Astrocyte (in vitro differentiated cells and primary cell): Measurements from ENCODE around the gene USP48. TPM values are rescaled to one million over a fixed set of nuclear protein-coding genes. Genes with fewer than 3 reads are reported as not detected.
A peak's percentile ranks its signal among the peaks of the same experiment; 100 is the strongest.

Source experiments
- DNase-seq: peaks from one replicate; pipeline ENCODE4 v3.0.0-alpha.2; 2010; ENCODE audit warnings: low read depth
- FAIRE-seq: peaks from 2 replicates; lab custom pipeline; 2011; peaks lifted over from hg19 to GRCh38; lab: Jason Lieb, UNC
- H2AFZ ChIP-seq: 2 replicates; pipeline ENCODE4 v1.6.0; 2012; ENCODE audit warnings: low read depth, low read length, inconsistent platforms
- H3K27ac ChIP-seq: 2 replicates; pipeline ENCODE4 v1.5.1; 2011; ENCODE audit warnings: low read depth, low read length, inconsistent platforms
- H3K27me3 ChIP-seq: 2 replicates; pipeline ENCODE4 v1.6.0; 2011; ENCODE audit warnings: low read length, inconsistent platforms; ENCODE audit not compliant: insufficient read depth
- H3K36me3 ChIP-seq: 2 replicates; pipeline ENCODE4 v1.5.1; 2011; ENCODE audit warnings: low read length, inconsistent platforms; ENCODE audit not compliant: insufficient read depth
- H3K4me1 ChIP-seq: 2 replicates; pipeline ENCODE4 v1.5.1; 2011; ENCODE audit warnings: low read length, inconsistent platforms; ENCODE audit not compliant: insufficient read depth
- H3K4me2 ChIP-seq: 2 replicates; pipeline ENCODE4 v1.6.0; 2012; ENCODE audit warnings: low read length, inconsistent platforms
- H3K4me3 ChIP-seq: 2 replicates; pipeline ENCODE4 v1.5.1; 2011; ENCODE audit warnings: low read depth, mild to moderate bottlenecking, low read length, inconsistent platforms; ENCODE audit not compliant: insufficient read depth
- H3K79me2 ChIP-seq: 2 replicates; pipeline ENCODE4 v1.6.0; 2012; ENCODE audit warnings: mild to moderate bottlenecking, low read length, inconsistent platforms; ENCODE audit not compliant: insufficient read depth
- H3K9ac ChIP-seq: 2 replicates; pipeline ENCODE4 v1.6.0; 2012; ENCODE audit warnings: mild to moderate bottlenecking, low read length, inconsistent platforms
- H3K9me3 ChIP-seq: 2 replicates; pipeline ENCODE4 v1.5.1; 2012; ENCODE audit warnings: low read depth, mild to moderate bottlenecking, low read length, inconsistent platforms; ENCODE audit not compliant: insufficient read depth
- H4K20me1 ChIP-seq: 2 replicates; pipeline ENCODE4 v1.6.0; 2012; ENCODE audit warnings: low read length, inconsistent platforms; ENCODE audit not compliant: insufficient read depth
- H3K27ac Mint-ChIP-seq: one replicate; pipeline ENCODE4 v1.8.0; 2021; ENCODE audit warnings: mild to moderate bottlenecking, mixed read lengths; ENCODE audit not compliant: unreplicated experiment
- H3K27me3 Mint-ChIP-seq: one replicate; pipeline ENCODE4 v1.8.0; 2021; ENCODE audit warnings: low read depth, mixed read lengths; ENCODE audit not compliant: unreplicated experiment
- H3K36me3 Mint-ChIP-seq: one replicate; pipeline ENCODE4 v1.8.0; 2021; ENCODE audit warnings: low read depth, mixed read lengths; ENCODE audit not compliant: unreplicated experiment
- H3K4me1 Mint-ChIP-seq: one replicate; pipeline ENCODE4 v1.8.0; 2021; ENCODE audit warnings: low read depth, mixed read lengths; ENCODE audit not compliant: unreplicated experiment
- H3K4me3 Mint-ChIP-seq: one replicate; pipeline ENCODE4 v1.8.0; 2021; ENCODE audit warnings: mild to moderate bottlenecking, moderate library complexity, mixed read lengths; ENCODE audit not compliant: unreplicated experiment
- H3K9me3 Mint-ChIP-seq: one replicate; pipeline ENCODE4 v1.8.0; 2021; ENCODE audit warnings: mild to moderate bottlenecking, mixed read lengths; ENCODE audit not compliant: unreplicated experiment
- EZH2 ChIP-seq: IDR thresholded peaks from 2 replicates; pipeline ENCODE4 v1.6.1; 2012; ENCODE audit warnings: mild to moderate bottlenecking, low read length, inconsistent platforms; ENCODE audit not compliant: insufficient read depth
- total RNA-seq: library from RNA; stranded (reverse); gene quantifications from 2 replicates; pipeline ENCODE4 v1.2.1, GENCODE V29; 2021
- TF ChIP-seq, protein P1 (sequence below): IDR thresholded peaks from 2 replicates; pipeline ENCODE4 v1.5.1; 2011; ENCODE audit warnings: low read depth, mild to moderate bottlenecking, inconsistent platforms, low read length, moderate library complexity; ENCODE audit not compliant: insufficient read depth

USP48 gene
- total RNA-seq, 1 donor from 2014 or later: 85.7 TPM

DNA sequence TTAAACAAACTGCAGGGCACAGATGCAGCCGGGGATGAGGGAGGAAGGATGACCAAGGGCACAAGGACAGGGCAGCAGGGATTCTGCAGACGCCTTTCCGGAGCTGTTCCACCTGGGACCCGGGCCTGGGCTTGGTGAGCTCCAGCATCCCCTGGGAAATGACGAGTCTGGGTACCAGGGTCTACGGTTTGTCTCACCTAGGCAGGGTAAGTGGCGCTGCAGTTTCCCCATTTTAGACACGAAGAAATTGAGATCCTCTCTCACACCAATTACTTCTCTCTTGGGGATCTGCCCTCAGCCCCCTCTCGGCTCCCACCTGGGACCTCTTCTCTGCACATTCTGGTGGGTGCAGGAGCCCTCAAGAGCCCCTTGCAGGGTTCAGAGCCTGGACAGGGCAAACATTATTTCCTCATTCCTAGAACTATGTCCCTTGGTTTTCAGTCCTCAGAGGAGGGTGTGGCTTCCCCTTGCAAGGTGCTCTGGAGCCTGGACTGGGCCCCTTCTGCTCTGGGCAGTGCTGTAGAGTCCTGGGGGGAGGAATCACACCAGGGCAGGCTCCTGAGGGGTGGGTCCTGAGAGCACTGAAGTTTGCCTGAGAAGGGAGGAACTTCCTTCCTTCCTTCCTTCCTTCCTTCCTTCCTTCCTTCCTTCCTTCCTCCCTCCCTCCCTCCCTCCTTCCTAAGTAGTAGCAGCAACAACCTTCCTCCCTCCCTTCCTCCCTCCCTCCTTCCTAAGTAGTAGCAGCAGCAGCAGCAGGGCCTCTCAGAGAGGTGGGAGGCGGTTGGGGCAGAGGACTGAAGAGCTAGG, 129.8 kb downstream of the USP48 start:
- Mint-ChIP-seq H3K27me3 (peaks cover 29% of the 10 kb centered on the region), H3K4me1 (peaks cover 7% of the 10 kb centered on the region), H3K4me3 (peak overlapping the region; percentile 60), H3K27ac (no peak overlapping the region), H3K36me3 (no peaks in the 10 kb centered on the region), H3K9me3 (no peaks in the 10 kb centered on the region)
- Histone ChIP-seq H3K27me3 (peaks cover 27% of the 10 kb centered on the region), H3K4me3 (no peak overlapping the region), H2AFZ (no peak overlapping the region), H3K4me1 (peaks cover 5% of the 10 kb centered on the region), H3K4me2 (no peak overlapping the region), H3K27ac (no peak overlapping the region), H3K36me3 (no peaks in the 10 kb centered on the region), H3K9me3 (no peaks in the 10 kb centered on the region), H3K9ac (no peak overlapping the region), H4K20me1 (peaks cover 4% of the 10 kb centered on the region), H3K79me2 (no peaks in the 10 kb centered on the region)
- FAIRE-seq (no peak), DNase-seq (no peak)
- TF ChIP-seq, protein P1, sequence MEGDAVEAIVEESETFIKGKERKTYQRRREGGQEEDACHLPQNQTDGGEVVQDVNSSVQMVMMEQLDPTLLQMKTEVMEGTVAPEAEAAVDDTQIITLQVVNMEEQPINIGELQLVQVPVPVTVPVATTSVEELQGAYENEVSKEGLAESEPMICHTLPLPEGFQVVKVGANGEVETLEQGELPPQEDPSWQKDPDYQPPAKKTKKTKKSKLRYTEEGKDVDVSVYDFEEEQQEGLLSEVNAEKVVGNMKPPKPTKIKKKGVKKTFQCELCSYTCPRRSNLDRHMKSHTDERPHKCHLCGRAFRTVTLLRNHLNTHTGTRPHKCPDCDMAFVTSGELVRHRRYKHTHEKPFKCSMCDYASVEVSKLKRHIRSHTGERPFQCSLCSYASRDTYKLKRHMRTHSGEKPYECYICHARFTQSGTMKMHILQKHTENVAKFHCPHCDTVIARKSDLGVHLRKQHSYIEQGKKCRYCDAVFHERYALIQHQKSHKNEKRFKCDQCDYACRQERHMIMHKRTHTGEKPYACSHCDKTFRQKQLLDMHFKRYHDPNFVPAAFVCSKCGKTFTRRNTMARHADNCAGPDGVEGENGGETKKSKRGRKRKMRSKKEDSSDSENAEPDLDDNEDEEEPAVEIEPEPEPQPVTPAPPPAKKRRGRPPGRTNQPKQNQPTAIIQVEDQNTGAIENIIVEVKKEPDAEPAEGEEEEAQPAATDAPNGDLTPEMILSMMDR: no peak
- TF ChIP-seq EZH2: no peak

DNA sequence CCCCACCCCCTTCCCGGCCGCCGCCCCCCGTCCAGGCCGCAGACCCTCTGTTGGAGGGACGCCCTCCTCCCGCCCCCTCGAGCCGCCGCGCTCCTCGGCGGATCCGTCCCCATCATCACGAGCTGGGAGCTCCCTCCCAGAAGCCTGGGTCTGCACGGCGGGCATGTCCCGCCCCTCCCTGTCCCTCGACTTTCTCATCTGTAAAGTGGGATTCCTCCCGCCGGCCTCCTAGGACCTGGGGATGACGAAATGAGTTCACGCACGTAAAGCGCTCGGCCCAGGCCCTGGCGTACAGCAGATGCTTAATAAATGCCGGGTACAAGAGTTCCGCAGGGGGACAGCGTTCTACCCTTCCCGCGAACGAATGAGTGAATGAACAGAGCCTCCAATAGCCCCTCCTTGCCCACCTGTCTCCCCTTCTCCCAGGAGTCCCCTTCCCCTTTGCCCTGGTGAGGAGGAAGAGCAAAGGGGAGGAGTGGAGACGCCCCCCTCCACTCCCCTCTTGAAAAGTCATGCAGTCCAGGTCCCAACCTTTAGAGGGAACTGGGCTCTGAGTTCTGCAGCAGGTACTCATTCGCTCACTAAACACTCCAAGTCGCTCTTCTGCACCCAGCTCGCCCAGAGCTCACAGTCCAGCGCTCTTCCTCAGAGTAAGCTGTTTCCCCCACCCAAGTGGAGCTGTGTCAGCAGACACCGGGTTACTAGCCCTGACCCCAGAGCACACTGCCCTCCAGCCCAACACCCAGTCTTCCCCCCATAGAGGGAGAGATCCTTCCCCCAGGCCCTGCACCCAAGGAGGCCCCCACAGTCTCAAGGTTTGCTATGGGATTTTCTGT, 130.6 kb downstream of the USP48 start:
- peaks cover 7% of the 10 kb centered on the region for H3K4me1 Mint-ChIP-seq
- FAIRE-seq: no peak
- no peak overlapping the region for H3K9ac ChIP-seq
- peaks cover 5% of the 10 kb centered on the region for H3K4me1 ChIP-seq
- H2AFZ ChIP-seq: no peak overlapping the region
- H3K27me3 Mint-ChIP-seq: peaks cover 29% of the 10 kb centered on the region
- H3K4me3 Mint-ChIP-seq: peak overlapping the region; percentile 62
- peak overlapping the region; percentile 86 for H3K4me2 ChIP-seq
- H3K27ac ChIP-seq: no peak overlapping the region
- DNase-seq: no peak
- H3K27ac Mint-ChIP-seq: peak overlapping the region; percentile 58
- H3K27me3 ChIP-seq: peaks cover 27% of the 10 kb centered on the region
- peaks cover 4% of the 10 kb centered on the region for H4K20me1 ChIP-seq
- H3K4me3 ChIP-seq: no peak overlapping the region
- H3K79me2 ChIP-seq: no peaks in the 10 kb centered on the region
- no peaks in the 10 kb centered on the region for H3K9me3 ChIP-seq
- no peaks in the 10 kb centered on the region for H3K36me3 ChIP-seq
- peak; percentile 57 for TF ChIP-seq EZH2
- TF ChIP-seq, protein P1: no peak
- no peaks in the 10 kb centered on the region for H3K36me3 Mint-ChIP-seq
- H3K9me3 Mint-ChIP-seq: peaks cover 2% of the 10 kb centered on the region
